Dedifferentiated amniotic fluid mesenchymal stem cell (primary cell): ENCODE data around the gene KLHL3.

ENCODE experiments used
- DNase-seq: peaks from one replicate; pipeline ENCODE4 v3.0.0-alpha.2; 2016; ENCODE audit errors: extremely low spot score

Gene KLHL3

DNA sequence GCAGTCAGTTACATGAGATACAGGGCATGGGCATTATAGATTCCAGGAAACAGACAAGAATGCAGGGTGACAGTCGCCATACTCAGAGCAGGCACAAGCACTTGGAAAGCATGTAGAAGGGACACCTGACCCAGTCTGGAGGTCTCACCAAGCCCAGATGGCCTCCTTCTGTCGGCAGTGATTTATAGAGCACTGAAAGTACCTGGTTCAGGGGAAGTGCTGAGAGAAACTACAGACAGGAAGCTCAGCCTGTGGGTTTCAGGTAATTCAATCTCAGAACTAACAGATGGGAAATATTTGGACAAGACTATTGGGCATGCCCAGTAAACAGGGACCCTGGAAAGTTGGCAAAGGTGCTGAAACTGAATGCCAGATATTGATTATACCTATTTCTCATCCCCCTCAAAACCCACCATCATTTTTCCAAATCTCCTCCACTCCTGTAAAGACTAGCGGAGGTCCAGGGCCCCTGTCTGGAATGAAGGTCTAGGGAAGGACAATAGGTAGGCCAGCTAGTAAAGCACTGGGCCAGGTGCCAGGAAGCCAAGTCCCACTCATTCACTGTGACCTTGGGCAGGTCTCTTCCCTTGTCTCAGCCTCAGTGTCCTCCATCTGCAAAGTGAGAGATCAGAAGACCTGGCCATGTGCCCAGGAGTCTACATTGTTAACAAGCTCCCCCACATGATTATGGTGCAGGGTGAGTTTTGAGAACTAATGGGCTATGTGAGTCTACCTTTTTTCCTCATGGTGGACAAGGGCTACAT lies 26.9 kb downstream of the KLHL3 start:
- DNase-seq, result no peak

DNA sequence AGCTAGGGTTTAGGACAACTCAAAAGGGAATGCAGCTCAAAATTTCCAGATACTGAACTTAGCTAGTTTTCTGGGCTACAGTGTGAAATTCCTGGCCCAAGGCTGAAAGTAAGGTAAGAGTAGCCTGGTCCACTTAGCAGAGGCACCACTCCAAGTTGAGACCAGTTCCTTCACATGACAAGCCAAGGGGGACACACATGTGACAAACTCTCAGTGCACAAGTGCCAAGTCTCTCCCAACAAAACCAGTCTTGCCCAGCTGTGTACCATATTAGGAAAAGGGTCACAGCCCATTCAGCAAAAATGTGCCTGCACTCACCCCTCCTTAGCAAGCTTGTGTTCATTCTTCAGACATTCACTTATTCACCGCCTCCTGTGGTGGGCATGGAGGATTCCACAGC lies 27.8 kb downstream of the KLHL3 start:
- DNase-seq, result no peak

DNA sequence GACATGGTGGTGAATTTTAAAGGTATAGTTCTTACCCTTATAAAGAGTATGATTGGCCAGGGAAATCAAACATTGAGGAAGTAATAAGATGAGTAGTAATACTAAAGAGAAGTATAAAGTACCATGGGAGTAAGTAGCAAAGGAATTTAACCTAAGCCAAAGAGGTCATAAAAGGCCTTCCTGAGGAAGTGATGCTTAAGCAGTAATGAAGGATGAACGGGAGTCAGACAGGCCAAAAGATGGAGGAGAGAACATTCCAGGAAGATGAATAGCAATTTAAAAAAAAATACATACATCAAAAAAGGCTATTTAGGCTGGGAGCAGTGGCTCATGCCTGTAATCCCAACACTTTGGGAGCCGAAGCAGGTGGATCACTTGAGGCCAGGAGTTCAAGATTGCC lies 29.0 kb downstream of the KLHL3 start:
- DNase-seq, result no peak

DNA sequence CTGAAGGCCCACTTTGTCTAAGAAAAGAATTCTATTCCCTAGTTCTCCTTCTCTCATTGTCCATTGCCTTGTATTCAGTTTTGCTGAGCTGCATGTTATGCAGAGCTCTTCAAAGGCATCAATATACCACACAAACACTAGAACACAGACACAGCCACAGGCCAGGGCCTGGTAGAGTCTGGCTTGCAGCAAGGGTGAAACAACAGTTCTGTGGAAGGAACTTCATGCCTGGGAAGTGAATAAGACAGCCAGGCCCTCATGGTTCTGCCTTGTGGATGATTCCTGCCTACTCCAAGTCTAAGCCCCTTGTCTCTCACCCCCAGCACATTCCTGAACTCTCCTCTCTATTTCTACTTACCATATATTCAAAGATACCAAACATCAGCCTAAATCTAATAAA lies 30.8 kb downstream of the KLHL3 start:
- no peak for DNase-seq

DNA sequence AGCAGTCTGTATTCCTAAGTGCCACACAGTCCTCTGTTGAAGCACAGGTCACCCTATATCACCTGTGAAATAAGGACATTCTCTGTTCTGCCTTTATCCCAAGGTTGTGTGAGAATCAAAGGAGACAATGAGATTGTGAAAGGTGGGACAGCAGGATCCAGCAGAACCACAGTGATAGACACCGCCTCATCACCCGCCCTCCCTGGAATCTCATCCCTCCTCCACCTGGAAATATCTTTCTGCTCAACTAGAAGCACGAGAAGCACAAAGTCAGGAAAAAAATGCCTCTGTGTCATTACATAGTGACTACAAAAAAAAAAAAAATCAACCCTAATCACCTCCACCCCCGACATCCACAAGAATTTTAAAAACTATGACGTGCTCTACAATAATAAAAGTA lies 32.3 kb downstream of the KLHL3 start:
- no peak for DNase-seq

DNA sequence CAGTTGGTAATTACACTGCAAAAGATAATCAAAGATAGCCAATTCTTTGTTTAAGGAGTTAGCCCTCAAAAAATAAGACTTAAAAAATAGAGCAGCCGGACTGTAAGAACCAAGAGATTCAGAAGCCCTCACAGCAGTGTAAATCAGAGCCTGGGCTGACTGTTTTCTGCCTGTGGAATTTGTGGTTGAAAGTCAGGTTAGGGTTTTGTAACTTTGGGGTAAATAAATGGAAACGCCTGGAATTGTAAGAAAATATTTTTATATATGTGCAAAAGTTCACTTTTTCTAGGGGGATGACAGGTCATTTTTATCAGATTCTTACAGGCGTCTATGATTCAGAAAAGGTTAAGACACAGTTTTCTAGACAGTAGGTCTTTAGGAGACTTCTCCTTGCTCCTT lies 35.6 kb downstream of the KLHL3 start:
- DNase-seq, result no peak

DNA sequence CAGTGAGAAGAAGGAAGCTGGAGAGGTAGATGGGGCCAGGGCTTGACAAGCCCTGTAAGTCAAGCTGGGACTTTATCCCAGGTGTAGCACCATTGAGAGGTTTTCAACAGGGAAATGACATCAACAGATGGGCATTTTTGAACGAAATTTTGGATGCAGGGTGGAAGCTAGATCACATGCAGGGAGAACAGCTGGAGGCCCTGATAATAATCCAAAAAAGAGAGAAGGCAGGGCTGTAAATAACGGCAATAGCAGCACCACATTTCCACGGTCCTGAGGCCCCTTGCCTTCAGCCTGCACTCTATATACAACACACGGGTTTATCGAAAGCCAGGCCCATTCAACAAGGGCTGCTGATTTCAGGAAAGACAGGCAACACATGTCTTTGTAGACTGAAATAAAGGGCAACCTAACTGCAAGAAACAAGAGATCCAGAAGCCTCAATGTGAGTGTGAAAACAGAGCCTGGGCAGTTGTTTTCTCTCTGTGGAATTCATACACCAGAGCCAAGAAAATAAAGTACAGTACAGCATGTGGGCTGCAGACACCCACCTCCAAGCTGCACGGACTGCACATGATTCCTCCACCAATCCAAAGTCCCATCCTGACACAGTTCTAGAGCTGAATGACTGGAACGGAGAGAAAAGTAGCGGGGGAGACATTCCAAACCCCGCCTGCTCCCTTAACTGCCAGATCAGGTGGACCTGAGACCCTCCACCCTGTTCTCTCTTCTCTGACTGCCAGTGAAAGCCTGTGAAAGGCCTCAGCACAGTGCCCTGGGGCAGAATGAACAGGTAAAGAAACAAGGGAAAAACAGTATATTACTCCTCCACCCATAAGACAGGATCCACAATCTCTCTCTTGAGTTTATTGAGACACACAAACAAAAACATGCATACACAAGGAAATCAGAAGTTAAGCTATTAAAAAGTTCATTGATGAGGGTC lies 36.3 kb downstream of the KLHL3 start:
- no peak for DNase-seq

DNA sequence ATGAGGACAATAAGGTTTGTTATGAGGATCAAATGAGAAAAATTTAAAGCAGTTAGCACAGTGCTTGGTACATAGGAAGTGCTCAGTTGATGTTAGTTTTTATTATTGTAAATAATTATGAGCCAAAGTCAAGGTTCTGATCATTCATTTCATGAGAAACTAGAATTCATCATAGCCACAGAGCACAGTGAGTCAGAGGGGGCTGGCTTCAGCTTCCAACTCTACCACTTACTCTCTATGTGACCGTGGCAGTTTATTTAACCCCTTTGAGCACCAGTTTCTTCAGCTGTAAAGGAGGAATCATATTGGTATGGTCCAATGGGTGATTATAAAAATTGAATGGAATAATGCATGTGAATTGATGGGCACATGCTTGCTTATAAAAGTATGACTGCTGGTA lies 39.4 kb downstream of the KLHL3 start:
- DNase-seq, result no peak

DNA sequence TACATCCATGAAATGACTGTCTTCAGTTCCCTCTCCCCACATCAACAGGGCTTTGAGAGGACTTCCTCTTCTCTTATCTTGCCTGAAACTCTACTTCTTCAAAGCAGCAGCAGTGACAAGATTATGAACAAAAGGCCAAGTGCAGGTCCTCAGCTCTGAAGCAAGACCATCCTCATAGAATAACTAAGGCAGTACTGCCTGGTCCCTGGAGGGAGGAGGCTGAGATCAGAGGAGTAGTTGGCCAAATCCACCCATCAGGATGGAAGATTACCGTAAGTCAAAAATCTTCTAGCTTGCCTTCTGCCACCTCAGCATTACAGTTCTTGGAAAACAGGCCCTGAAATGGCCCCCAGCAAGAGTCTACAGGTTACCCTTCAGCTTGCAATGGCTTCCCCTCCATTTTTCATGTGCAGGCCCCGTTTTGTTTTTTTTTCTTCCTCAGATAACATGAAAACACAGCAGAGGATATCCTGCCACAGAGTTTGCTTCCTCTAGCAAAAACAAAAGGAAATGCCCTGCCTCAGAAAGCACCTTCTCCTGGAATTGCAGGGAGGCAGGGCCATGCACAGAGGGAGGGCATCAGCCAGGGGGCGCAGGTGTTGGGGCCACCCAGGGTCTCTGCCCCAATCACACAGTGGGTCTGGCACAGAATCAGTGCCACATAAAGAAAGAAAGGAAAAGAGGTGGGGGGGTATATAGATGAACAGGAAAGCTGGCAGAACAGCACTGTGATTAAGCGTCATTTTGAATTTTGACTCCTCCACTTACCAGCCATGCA lies 40.0 kb downstream of the KLHL3 start:
- DNase-seq, result no peak

DNA sequence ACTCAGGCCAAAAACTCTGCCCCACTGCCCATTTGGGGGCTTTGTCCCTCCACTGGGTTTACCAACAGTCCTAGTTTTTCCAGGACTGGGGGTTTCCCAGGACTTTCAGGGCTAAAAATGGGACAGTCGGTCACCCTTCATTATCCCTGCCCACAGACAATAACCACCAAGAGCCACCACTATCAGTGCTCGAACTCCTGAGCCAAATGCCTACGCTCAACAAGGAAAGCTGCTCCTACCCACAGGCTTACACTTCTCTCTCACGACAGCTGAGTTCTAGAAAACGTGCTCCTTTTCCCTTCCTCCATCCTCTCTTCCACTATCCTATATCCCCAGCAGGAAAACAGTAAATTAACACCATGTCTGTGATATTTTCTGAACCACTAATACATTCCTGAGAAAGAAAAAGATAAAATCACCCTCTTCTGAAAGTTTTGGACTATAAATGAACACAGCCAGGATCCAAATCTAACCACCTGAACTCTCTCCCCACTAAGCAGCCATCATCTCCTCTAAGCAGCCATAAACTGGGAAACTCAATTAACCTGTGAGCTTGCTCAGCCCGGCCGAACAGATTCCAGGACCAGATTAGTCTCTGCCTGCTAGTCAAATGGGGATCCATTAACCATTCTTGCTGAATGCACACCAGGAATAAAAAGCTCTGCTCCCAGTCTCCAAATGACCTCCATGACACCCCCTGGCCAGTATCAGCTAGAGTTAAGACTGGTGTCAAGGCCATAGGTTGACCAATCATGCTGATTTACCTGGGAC lies 41.8 kb downstream of the KLHL3 start:
- no peak for DNase-seq

DNA sequence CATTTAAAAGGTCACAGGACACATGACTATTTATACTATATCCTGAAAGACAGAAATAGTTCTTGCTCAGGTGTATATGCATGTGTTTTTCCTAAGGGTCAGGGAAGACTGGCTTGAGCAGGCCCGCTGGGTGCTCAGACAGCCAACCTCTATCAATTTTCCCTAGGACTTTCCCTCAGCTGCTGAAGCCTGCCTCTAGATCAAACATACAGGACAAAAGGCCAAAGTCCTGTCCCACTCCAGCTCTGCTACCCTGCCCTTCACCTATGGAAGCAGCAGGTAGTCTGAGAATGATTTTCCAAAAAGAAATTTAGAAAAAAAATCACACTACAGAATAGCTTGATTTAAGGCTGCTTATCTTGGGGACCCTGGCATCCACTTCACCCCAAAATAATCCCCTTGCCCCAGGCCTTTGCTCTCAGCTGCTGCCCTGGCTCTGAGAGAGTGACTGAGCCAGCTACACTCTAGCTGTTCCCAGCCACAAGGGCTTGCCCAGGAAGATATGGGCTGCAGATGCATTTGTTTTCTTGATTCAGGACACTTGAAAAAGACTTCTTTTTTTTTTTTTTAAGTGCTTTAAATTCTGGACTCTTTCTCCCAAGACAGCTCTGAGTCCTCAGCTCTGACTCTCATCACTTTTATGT lies 42.5 kb downstream of the KLHL3 start:
- no peak for DNase-seq

DNA sequence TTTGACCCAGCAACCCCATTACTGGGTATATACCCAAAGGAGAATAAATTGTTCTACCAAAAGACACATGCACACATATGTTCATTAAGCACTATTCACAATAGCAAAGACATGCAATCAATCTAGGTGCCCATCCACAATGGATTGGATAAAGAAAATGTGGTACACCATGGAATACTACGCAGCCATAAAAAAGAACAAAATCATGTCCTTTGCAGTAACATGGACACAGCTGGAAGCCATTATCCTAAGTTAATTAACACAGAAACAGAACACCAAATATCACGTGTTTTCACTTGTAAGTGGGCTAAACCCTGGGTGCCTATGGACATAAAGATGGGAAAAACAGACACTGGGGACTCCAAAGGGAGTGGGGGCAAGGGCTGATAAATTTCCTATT lies 46.6 kb downstream of the KLHL3 start:
- no peak for DNase-seq

DNA sequence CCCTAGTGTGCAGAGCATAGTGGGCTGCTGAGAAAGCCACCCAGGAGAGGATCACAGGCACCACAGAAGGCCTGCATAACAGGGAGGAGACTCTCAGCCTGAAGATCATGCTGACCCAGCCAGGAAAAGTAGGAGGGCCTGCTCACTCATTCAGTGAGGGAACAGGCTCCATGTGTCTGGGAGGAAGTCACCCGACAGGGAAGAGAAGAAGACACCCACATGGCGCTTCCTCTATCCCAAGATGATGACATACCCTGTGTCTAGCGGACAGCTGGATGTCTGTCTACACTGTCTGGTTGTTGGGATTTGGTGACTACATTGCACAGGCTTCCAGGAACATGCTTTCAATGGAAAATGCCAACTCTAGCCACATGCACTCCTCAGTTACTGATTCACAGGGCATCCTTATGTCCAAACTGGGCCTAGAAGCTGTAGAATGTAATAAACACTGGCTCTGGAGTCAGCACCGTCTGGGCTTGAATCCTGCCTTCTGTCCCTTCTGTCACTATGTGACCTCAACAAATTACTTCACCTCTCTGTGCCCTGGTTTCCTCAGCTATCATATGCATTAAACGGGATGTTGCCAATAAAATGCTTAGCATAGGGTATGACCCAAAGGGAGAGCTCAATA lies 47.6 kb downstream of the KLHL3 start:
- no peak for DNase-seq

DNA sequence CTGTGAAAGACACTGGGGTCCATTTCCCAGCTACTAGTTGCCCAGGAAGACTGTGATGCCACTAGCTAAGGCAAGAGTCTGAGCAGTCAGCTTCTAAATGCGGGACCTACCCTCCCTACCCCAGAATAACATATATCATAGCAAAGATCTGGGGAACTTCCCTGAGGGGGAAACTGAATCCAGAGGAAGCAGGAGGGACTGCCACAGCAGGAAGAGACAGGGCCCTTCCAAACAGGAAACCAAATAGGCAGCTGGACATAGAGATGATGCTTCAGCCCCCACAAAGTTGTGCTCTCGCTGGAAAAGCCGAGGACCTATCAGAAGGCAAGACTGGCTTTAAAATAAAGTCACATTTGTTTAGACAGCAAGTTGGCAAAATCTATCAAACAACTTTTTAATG lies 51.1 kb downstream of the KLHL3 start:
- no peak for DNase-seq

DNA sequence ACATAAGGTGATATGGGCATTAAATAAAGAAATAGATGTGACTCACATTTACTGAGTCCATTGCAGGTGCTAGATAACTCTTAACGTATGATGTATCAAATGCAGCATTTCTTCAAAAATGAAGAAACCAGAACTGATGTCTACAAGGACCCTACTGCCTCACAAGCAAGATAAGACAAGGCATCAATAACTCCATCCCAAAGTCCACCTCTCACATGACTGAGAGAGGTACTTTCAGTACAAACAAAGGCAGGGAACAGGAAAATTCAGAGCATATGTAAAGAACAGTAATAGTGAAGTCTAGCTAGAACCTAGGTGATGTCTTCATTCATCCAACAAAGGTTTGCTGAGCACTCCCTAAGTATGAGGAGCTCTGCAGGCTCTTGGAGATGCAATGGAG lies 54.7 kb downstream of the KLHL3 start:
- DNase-seq, result no peak

DNA sequence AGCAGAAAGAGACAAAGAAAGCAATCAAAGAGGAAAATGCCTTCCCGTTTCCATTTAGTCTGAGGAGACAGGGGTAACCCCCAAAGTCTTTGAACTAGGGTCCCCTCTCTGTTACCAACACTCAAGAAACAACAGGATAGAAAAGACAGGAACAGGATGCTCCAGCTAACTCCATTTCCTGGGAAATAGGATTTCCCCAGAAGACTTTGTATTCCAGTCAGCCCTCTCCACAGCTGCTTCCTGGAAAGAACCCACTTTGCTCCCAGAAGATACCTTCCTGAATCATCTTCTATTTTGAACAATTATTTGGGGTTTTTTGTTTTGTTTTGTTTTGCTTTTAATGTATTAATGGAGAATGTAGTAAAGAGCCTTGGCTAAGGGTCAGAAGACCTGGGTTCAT lies 56.0 kb downstream of the KLHL3 start:
- no peak for DNase-seq

DNA sequence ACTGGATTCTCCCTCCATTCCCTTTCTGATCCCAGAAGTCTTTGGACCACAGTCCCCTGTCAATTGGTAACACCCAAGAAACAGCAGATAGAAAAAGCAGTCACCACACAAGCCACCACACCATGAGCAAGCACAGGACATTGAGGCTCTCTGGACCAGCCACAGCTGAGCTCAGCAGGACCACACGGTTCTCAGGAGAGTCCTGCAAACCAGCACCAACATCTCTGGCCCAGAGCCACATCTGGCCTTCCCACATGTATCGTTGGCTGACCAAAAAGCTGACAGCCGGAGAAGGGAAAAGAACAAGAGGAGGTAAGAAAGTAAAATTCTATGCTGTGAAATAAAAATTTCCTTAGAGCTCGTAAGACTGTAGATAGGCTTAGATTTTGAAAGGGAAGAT lies 56.7 kb downstream of the KLHL3 start:
- DNase-seq, result no peak

DNA sequence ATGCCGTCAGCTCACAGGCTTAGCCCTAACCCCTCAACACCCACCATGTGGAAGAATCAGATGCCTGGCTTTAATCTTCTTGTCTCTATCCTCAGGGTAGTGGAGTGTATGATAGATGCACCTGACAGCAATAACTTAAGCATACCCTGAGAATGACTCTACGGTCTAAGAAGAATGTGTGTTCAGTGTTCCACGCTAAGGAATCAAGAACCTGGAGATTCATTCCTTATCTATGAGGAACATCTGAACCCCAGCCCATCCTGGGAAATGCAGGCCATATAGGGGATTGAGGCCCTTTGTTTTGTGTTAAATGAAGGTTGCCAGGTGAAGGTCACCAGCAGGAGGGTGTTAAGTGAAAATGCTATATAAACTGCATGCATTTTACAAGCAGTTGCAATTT lies 63.0 kb downstream of the KLHL3 start:
- no peak for DNase-seq

DNA sequence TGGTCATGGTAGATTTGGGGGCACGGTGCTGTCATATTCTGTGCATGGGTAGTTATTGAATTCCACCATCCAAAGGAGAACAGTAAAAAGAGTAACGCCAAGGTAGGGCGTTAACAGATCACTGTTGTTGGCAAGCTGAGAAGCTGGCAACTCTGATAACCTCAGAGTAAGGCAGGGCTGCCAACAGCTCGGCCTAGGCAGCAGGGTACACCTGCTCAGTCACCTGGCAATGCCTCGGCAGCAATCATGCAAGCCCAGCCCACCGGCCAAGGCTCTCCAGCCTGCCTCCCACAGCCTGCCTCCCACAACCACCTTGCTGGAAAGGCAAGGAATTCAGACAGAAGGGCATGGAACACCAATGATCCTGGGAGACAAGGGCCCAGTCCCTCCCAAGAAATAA lies 63.9 kb downstream of the KLHL3 start:
- no peak for DNase-seq

DNA sequence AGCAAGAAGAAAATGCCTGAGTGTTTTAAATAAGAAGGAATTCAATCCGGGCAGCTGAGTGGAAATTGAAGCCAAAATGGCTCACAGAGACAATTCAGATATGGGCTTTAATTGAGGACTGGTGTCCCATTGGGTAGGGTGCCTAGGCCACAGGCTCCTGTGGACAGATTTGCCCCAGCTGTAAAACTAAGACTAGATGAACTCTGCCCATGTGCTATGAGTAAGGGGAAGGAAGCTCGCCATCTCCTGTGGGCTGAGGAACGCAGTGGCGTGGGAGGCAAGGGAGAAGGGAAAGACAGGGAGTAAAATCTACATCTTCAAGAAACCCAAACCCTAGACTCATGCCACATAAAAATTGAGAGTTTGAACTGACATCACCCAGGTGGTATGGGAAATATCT lies 66.1 kb downstream of the KLHL3 start:
- no peak for DNase-seq

DNA sequence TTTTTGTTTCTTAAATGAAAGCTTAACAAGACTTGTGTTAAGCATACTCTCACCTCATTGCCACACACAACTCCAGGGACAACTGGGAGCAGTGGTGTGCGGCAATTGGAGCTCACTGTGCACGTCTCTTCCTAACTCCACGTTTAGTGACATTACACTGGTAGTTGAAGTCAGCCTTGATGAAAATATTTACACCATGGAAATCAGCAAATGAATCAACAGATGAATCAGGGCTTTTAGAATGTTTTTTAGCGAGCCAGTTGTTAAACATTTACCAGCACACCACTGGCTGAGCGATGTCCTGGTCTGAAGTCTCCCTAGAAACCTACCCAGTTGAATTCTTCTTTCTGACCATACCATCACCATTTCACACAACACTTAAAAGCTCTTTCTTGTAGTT lies 67.3 kb downstream of the KLHL3 start:
- no peak for DNase-seq
